GM12878 (cell line): ENCODE measurements around the gene ISCU. TPM values are rescaled to one million over a fixed set of nuclear protein-coding genes. Genes with fewer than 3 reads are reported as not detected.

ENCODE experiments used
- ATAC-seq: fragments of 200-7000 bp; cut with Tn5 transposase; 3 replicates; pipeline ENCODE4 v1.9.1; 2020; ENCODE audit warnings: mild to moderate bottlenecking, moderate library complexity
- BruUV-seq: library from RNA; stranded (reverse); fragments of 400-500 nt; replicated peaks from 2 replicates; lab custom pipeline; 2021; lab: Mats Ljungman, UMichigan
- CTCF ChIA-PET: fragments of 300-600 bp; sonication (Branson Sonifier 250); formaldehyde crosslinking; extraction: SDS; loops from one replicate; lab custom pipeline; 2021; ENCODE audit warnings: inconsistent platforms; lab: Yijun Ruan, JAX
- POLR2A ChIA-PET: fragments of 350-600 bp; formaldehyde crosslinking; extraction: SDS; loops from one replicate; lab custom pipeline; 2021; ENCODE audit warnings: inconsistent platforms; lab: Charles Lee
- RAD21 ChIA-PET: fragments of 300-600 bp; sonication (Branson Sonifier 250); formaldehyde crosslinking; loops from one replicate; lab custom pipeline; 2023; ENCODE audit warnings: antibody characterized with exemption; ENCODE audit not compliant: unreplicated experiment; lab: Charles Lee
- SMC1A ChIA-PET: fragments of 300-600 bp; sonication (Branson Sonifier 250); formaldehyde crosslinking; loops from one replicate; lab custom pipeline; 2023; ENCODE audit not compliant: unreplicated experiment, uncharacterized antibody; lab: Charles Lee
- DNase-seq: peaks from one replicate; pipeline ENCODE4 v3.0.0-alpha.2; 2011; ENCODE audit warnings: low read depth, low spot score
- FAIRE-seq: peaks from 3 replicates; lab custom pipeline; 2011; peaks lifted over from hg19 to GRCh38; lab: Jason Lieb, UNC
- H2AFZ ChIP-seq: 2 replicates; pipeline ENCODE4 v1.6.0; 2011; ENCODE audit warnings: low read depth, low read length, control low read depth; ENCODE audit not compliant: control insufficient read depth
- H3K27ac ChIP-seq: 2 replicates; pipeline ENCODE4 v1.5.1; 2011; ENCODE audit warnings: control low read depth; ENCODE audit not compliant: control insufficient read depth, insufficient read depth
- H3K27me3 ChIP-seq, 2 experiments: replicated peaks in 1 of 2; 2 replicates each; pipeline versions ENCODE4 v1.6.0 to v1.6.1; 2011; ENCODE audit warnings: low read length in 1 of 2; ENCODE audit not compliant: control insufficient read depth in 2 of 2, insufficient read depth in 2 of 2
- H3K36me3 ChIP-seq, 2 experiments: 2 replicates each; pipeline ENCODE4 v1.5.1; 2011; ENCODE audit warnings: low read length in 1 of 2; ENCODE audit not compliant: control insufficient read depth in 2 of 2, insufficient read depth in 2 of 2
- H3K4me1 ChIP-seq: 2 replicates; pipeline ENCODE4 v1.6.1; 2011; ENCODE audit warnings: mild to moderate bottlenecking, low read length, moderate library complexity, mixed read lengths; ENCODE audit not compliant: control insufficient read depth, insufficient read depth
- H3K4me2 ChIP-seq: 2 replicates; pipeline ENCODE4 v1.6.0; 2011; ENCODE audit warnings: control low read depth; ENCODE audit not compliant: control insufficient read depth, insufficient read depth
- H3K4me3 ChIP-seq: fragments of 200-600 bp; sonication (generic); 2 replicates; pipeline ENCODE4 v1.5.1; 2016
- H3K79me2 ChIP-seq: 2 replicates; pipeline ENCODE4 v1.6.0; 2011; ENCODE audit warnings: low read length; ENCODE audit not compliant: control insufficient read depth, insufficient read depth
- H3K9ac ChIP-seq: 2 replicates; pipeline ENCODE4 v1.8.0; 2011; ENCODE audit warnings: low read length, control low read depth, mixed read lengths; ENCODE audit not compliant: control insufficient read depth, insufficient read depth
- H3K9me3 ChIP-seq: replicated peaks from 3 replicates; pipeline ENCODE4 v1.5.1; 2011; ENCODE audit warnings: mild to moderate bottlenecking, low read length; ENCODE audit not compliant: control insufficient read depth, insufficient read depth
- H4K20me1 ChIP-seq: 2 replicates; pipeline ENCODE4 v1.6.0; 2011; ENCODE audit not compliant: control insufficient read depth, insufficient read depth
- CUX1 ChIP-seq: IDR thresholded peaks from 2 replicates; pipeline ENCODE4 v1.6.1; 2012; ENCODE audit warnings: improper control_type of control experiment, low read depth, low read length; ENCODE audit not compliant: insufficient replicate concordance
- MEF2B ChIP-seq: fragments of 450-650 bp; IDR thresholded peaks from 2 replicates; pipeline ENCODE4 v1.6.1; 2018; ENCODE audit warnings: mild to moderate bottlenecking, moderate library complexity; ENCODE audit not compliant: partially characterized antibody, poor library complexity, severe bottlenecking
- SKIL ChIP-seq: fragments of 450-650 bp; IDR thresholded peaks from 2 replicates; pipeline ENCODE4 v1.6.1; 2017; ENCODE audit warnings: mild to moderate bottlenecking, low read depth, inconsistent platforms; ENCODE audit not compliant: poor library complexity, severe bottlenecking
- WRNIP1 ChIP-seq: IDR thresholded peaks from 2 replicates; pipeline ENCODE4 v1.6.1; 2011; ENCODE audit warnings: low read depth, low read length, improper control_type of control experiment, borderline replicate concordance
- YY1 ChIP-seq: IDR thresholded peaks from 2 replicates; pipeline ENCODE4 v1.6.1; 2011; ENCODE audit warnings: low read depth, mild to moderate bottlenecking, low read length
- WGBS: methylation state at CpG from one replicate; pipeline ENCODE4 v1.1.6; 2016; ENCODE audit warnings: low lambda C conversion rate; ENCODE audit not compliant: insufficient replicate concordance, insufficient coverage; ENCODE audit errors: missing lambda C conversion rate; 5-methylcytosine and 5-hydroxymethylcytosine counted together
- in situ Hi-C: fragments of 300-500 bp; cut with MboI; formaldehyde crosslinking; loops from 9 replicates; pipeline ENCODE4 v1.14.3; 2018; ENCODE audit warnings: mixed read lengths
- intact Hi-C: fragments of 100-400 bp; cut with micrococcal nuclease; formaldehyde crosslinking; loops from one replicate; pipeline ENCODE4 v1.14.2; 2022; ENCODE audit not compliant: unreplicated experiment
- polyA plus RNA-seq, 11 experiments: library from polyadenylated mRNA; depleted of rRNA in 4 of 11; unstranded in 6 of 11; stranded (reverse) in 5 of 11; fragments of >200 nt; fragmentation: Nextera tagmentation in 4 of 11; fragmentation: Illumina TruSeq in 1 of 11; extraction: Ambion mirVana in 4 of 11; extraction: Trizol in 1 of 11; gene quantifications; 1 replicate in 1 of 11; 2 replicates in 10 of 11; pipeline versions ENCODE4 v1.2.1 to v1.2.3, GENCODE V29; 2011 to 2016; ENCODE audit warnings: inconsistent platforms in 2 of 11, missing spikeins in 2 of 11, low read depth in 1 of 11
- total RNA-seq, 4 experiments: library from RNA; depleted of rRNA in 3 of 4; stranded (reverse); fragments of >200 nt in 3 of 4; fragmentation: Illumina TruSeq in 1 of 4; extraction: Trizol in 1 of 4; gene quantifications; 2 replicates each; pipeline versions ENCODE4 v1.2.1 to v1.2.3, GENCODE V29; 2013 to 2021

The ISCU gene
- total and polyA plus RNA-seq, 10 of the 15 experiments (the other 5 are each of a cell fraction or from before 2014, with no cell fraction given), result 32.8 to 260 (median 127) TPM

- no peak overlapping the region for H3K27ac ChIP-seq
- ChIA-PET POLR2A (no interaction called here), SMC1A (interaction anchor here (0.9 kb wide), 1 partner anchor 37 kb away, joined by 3 read pairs; no protein-coding TSS in a partner anchor), CTCF (interaction anchor here (1.6 kb wide), 1 partner anchor 37 kb away, joined by 6 read pairs; no protein-coding TSS in a partner anchor), RAD21 (no interaction called here)
- H3K9ac ChIP-seq, result no peak overlapping the region
- H3K4me3 ChIP-seq, result no peak overlapping the region
- H3K9me3 ChIP-seq, result no peaks in the 10 kb centered on the region; the same call in 2 of the 3 replicates
- ATAC-seq (no peak), FAIRE-seq (no peak), DNase-seq (no peak)
- in situ Hi-C loops (no loop called here), intact Hi-C loops (no loop called here)
- no peaks in the 10 kb centered on the region for H4K20me1 ChIP-seq
- no peaks in the 10 kb centered on the region for H3K79me2 ChIP-seq
- BruUV-seq, result no TSS peak
- WGBS, result 85% methylated on average over 3 of the region's 3 CpGs
- no peak overlapping the region for H3K4me2 ChIP-seq
- H3K36me3 ChIP-seq, result no peaks in the 10 kb centered on the region
- H2AFZ ChIP-seq, result no peak overlapping the region
- TF ChIP-seq CUX1 (no peak), WRNIP1 (no peak), YY1 (no peak), SKIL (no peak), MEF2B (no peak)
- H3K27me3 ChIP-seq, result no peaks in the 10 kb centered on the region
- H3K4me1 ChIP-seq, result peaks cover 10% of the 10 kb centered on the region
Observed at GRCh38 chr12:108580531-108580930, 18.1 kb downstream of the ISCU start.
